ENCODE measurements around the gene SEMA5B.

GRCh38 chr3:123011447-123011846, 16.1 kb downstream of the SEMA5B start:
- TF ChIP-seq CTCF (IDR thresholded peaks at IDR 0.05) (no peak), POLR2AphosphoS5 (IDR thresholded peaks at IDR 0.05) (no peak)

All from breast epithelium (tissue), 3 donors.